H1 (cell line): Measurements from ENCODE around the gene WASL. TPM values are rescaled to one million over a fixed set of nuclear protein-coding genes. Genes with fewer than 3 reads are reported as not detected.

Experiments used
- ATF3 ChIP-seq: IDR thresholded peaks from 2 replicates; pipeline ENCODE4 v1.6.1; 2011; ENCODE audit warnings: low read depth, mild to moderate bottlenecking, low read length; ENCODE audit not compliant: insufficient read depth
- CTCF ChIP-seq, 3 experiments: IDR thresholded peaks; 1 replicate in 2 of 3; 2 replicates in 1 of 3; pipeline versions ENCODE4 v1.5.1 to v1.6.1; 2011; ENCODE audit warnings: low read length in 3 of 3, mild to moderate bottlenecking in 3 of 3, inconsistent platforms in 2 of 3, low read depth in 1 of 3, moderate library complexity in 1 of 3; ENCODE audit not compliant: insufficient read depth in 1 of 3; ENCODE audit errors: control extremely low read depth in 1 of 3
- ZNF274 ChIP-seq: IDR thresholded peaks from 2 replicates; pipeline ENCODE4 v1.7.0; 2012; ENCODE audit warnings: low read length, borderline replicate concordance; ENCODE audit errors: extremely low read depth
- polyA plus RNA-seq, 7 experiments: library from polyadenylated mRNA; depleted of rRNA in 3 of 7; stranded (reverse) in 5 of 7; unstranded in 2 of 7; fragments of >200 nt in 5 of 7; fragments of 200-250 nt in 2 of 7; gene quantifications; 1 replicate in 5 of 7; 2 replicates in 1 of 7; 4 replicates in 1 of 7; pipeline versions ENCODE4 v1.2.1 to v1.2.3, GENCODE V29; 2011 to 2013; ENCODE audit warnings: missing spikeins in 2 of 7, mixed read lengths in 2 of 7
- total RNA-seq: library from RNA; stranded (reverse); fragmentation: NEBNext Ultra II Directional; extraction: Animal tissue kit (Norgen Biotek cat#: 25700); gene quantifications from 2 replicates; pipeline ENCODE4 v1.2.1, GENCODE V29; 2021

WASL gene
- total and polyA plus RNA-seq, 2 of the 8 experiments (the other 6 are each of a cell fraction or from before 2014, with no cell fraction given) = 7.7 to 38.9 TPM

GRCh38 chr7:123752534-123752933 lies 3.7 kb upstream of the WASL start (continued):
- TF ChIP-seq CTCF (IDR thresholded peaks at IDR 0.05; ENCODE audit: control extremely low read depth in 1 of 3, insufficient read depth in 1 of 3, low read depth in 1 of 3, low read length in 3 of 3) (no peak), ATF3 (no peak), ZNF274 (no peak)
